ENCODE data around the gene USH2A.

The USH2A gene

DNA sequence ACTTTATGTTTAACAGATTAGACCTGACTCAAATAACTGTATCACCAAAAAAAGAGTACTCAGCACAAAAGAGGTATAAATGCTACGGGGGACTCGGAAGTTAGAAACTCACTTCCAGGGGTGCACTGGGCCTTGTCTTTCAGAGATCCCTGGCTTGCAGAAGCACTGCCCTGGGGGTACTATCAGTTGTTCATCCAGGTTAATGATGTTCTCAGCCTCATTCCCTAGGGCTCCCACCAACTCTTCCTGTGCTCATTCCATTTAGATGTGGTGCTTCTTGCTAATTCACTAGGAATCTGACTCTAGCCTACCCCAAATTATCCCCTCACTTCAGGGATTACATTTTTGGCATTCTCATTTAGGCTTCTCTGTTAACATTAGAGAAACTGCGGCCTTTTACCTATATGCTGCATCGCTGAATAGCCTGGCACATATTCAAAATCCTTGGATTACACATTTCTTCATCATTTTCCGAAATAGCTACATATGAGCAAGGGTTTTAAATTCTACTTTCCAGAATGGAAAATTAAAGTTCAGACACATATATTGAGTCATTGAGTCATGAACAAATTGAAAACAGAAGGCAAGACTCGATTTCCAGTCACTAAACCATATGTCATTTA is 517.6 kb downstream of the USH2A start:
- H3K36me3 Mint-ChIP-seq (ENCODE audit: low read depth), result no peaks in the 10 kb centered on the region
- no peak overlapping the region for H3K27ac Mint-ChIP-seq
- DNase-seq (ENCODE audit: low spot score), result no peak
- H3K27me3 Mint-ChIP-seq (ENCODE audit: low read depth), result no peaks in the 10 kb centered on the region
- no peak overlapping the region for H3K4me3 Mint-ChIP-seq
- H3K9me3 Mint-ChIP-seq, result no peaks in the 10 kb centered on the region
- no peaks in the 10 kb centered on the region for H3K4me1 Mint-ChIP-seq (ENCODE audit: low read depth)

GRCh38 chr1:215900684-215901083 is 522.6 kb downstream of the USH2A start:
- Mint-ChIP-seq H3K4me3 (no peak overlapping the region), H3K9me3 (no peaks in the 10 kb centered on the region), H3K4me1 (ENCODE audit: low read depth) (no peaks in the 10 kb centered on the region), H3K27ac (no peak overlapping the region), H3K36me3 (ENCODE audit: low read depth) (no peaks in the 10 kb centered on the region), H3K27me3 (ENCODE audit: low read depth) (no peaks in the 10 kb centered on the region)
- no peak for DNase-seq (ENCODE audit: low spot score)

DNA sequence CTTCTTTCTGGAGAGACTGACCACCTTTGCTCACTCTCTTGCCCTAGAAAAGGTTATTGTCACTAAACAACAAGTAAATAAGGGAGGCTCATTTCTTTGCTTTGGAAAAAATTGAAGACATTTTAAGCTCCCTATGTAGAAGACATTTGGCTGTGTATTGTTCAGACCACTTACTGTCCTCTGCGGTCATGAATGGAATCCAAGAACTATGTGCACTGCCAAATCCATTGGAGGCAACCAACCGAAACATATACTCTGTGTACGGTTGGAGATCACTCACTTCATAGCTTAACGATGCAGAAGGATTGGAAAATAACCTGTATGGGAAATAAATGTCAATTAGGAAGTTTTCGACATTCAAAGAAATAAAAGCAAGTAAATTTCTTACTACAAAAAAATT is 523.3 kb downstream of the USH2A start:
- H3K27me3 Mint-ChIP-seq (ENCODE audit: low read depth), result no peaks in the 10 kb centered on the region
- H3K4me1 Mint-ChIP-seq (ENCODE audit: low read depth), result no peaks in the 10 kb centered on the region
- no peak for DNase-seq (ENCODE audit: low spot score)
- no peak overlapping the region for H3K27ac Mint-ChIP-seq
- H3K4me3 Mint-ChIP-seq, result no peak overlapping the region
- H3K36me3 Mint-ChIP-seq (ENCODE audit: low read depth), result no peaks in the 10 kb centered on the region
- no peaks in the 10 kb centered on the region for H3K9me3 Mint-ChIP-seq

DNA sequence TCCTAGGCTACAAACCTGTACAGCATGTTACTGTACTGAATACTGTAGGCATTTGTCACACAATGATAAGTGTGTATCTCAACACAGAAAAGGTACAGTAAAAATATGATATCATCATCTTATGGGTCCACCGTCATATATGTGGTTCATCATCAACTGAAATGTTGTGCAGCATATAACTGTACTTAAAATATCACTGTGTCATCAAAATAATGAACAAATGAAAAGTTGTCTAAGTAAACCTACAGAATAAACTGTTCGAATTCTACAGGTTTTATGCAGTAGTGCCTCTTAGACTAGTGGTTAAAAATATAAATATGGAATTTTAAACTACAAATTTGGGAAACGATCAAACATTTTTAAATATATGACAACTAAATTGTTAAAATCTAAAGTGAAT is 527.4 kb downstream of the USH2A start:
- no peak for DNase-seq (ENCODE audit: low spot score)
- Mint-ChIP-seq H3K27ac (no peak overlapping the region), H3K4me1 (ENCODE audit: low read depth) (no peaks in the 10 kb centered on the region), H3K36me3 (ENCODE audit: low read depth) (no peaks in the 10 kb centered on the region), H3K4me3 (no peak overlapping the region), H3K27me3 (ENCODE audit: low read depth) (no peaks in the 10 kb centered on the region), H3K9me3 (no peaks in the 10 kb centered on the region)

GRCh38 chr1:215895276-215895675 is 528.0 kb downstream of the USH2A start:
- no peaks in the 10 kb centered on the region for H3K9me3 Mint-ChIP-seq
- no peaks in the 10 kb centered on the region for H3K27me3 Mint-ChIP-seq (ENCODE audit: low read depth)
- DNase-seq (ENCODE audit: low spot score), result no peak
- H3K27ac Mint-ChIP-seq, result no peak overlapping the region
- H3K36me3 Mint-ChIP-seq (ENCODE audit: low read depth), result no peaks in the 10 kb centered on the region
- no peak overlapping the region for H3K4me3 Mint-ChIP-seq
- H3K4me1 Mint-ChIP-seq (ENCODE audit: low read depth), result no peaks in the 10 kb centered on the region

DNA sequence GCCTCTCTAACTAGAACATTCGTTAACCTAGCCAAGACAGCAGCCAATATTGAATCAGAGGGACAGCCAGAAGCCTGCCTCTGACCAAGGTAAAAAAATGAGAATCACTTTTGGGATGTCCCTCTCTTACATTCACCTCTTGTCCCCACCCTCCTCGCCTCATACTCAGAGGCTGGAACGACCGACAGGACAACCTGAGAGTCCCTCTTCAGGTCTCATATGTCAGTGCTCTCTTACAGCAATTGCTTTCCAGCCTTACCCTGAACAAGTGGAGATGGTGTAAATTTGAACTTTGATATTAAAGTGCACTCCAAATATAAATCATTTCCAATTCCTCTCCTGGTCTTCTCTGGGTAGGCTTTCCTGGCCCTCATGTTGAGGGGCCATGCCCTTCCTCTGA is 528.6 kb downstream of the USH2A start:
- no peaks in the 10 kb centered on the region for H3K9me3 Mint-ChIP-seq
- no peaks in the 10 kb centered on the region for H3K27me3 Mint-ChIP-seq (ENCODE audit: low read depth)
- no peaks in the 10 kb centered on the region for H3K4me1 Mint-ChIP-seq (ENCODE audit: low read depth)
- H3K4me3 Mint-ChIP-seq, result no peak overlapping the region
- no peak overlapping the region for H3K27ac Mint-ChIP-seq
- DNase-seq (ENCODE audit: low spot score), result no peak
- H3K36me3 Mint-ChIP-seq (ENCODE audit: low read depth), result no peaks in the 10 kb centered on the region

- no peak for DNase-seq (ENCODE audit: low spot score)
- no peak overlapping the region for H3K4me3 Mint-ChIP-seq
Observed at GRCh38 chr1:215891266-215892057, 531.8 kb downstream of the USH2A start.

GRCh38 chr1:215890438-215890837 is 532.8 kb downstream of the USH2A start:
- DNase-seq (ENCODE audit: low spot score), result no peak
- no peaks in the 10 kb centered on the region for H3K4me1 Mint-ChIP-seq (ENCODE audit: low read depth)
- H3K36me3 Mint-ChIP-seq (ENCODE audit: low read depth), result no peaks in the 10 kb centered on the region
- no peak overlapping the region for H3K4me3 Mint-ChIP-seq
- no peak overlapping the region for H3K27ac Mint-ChIP-seq
- no peaks in the 10 kb centered on the region for H3K27me3 Mint-ChIP-seq (ENCODE audit: low read depth)
- no peaks in the 10 kb centered on the region for H3K9me3 Mint-ChIP-seq

More at GRCh38 chr1:215891266-215892057, 531.8 kb downstream of the USH2A start:
- no peaks in the 10 kb centered on the region for H3K9me3 Mint-ChIP-seq
- H3K36me3 Mint-ChIP-seq (ENCODE audit: low read depth), result no peaks in the 10 kb centered on the region
- no peaks in the 10 kb centered on the region for H3K4me1 Mint-ChIP-seq (ENCODE audit: low read depth)
- no peak overlapping the region for H3K27ac Mint-ChIP-seq
- H3K27me3 Mint-ChIP-seq (ENCODE audit: low read depth), result no peaks in the 10 kb centered on the region

GRCh38 chr1:215889871-215890270 is 533.4 kb downstream of the USH2A start:
- H3K27me3 Mint-ChIP-seq (ENCODE audit: low read depth), result no peaks in the 10 kb centered on the region

DNA sequence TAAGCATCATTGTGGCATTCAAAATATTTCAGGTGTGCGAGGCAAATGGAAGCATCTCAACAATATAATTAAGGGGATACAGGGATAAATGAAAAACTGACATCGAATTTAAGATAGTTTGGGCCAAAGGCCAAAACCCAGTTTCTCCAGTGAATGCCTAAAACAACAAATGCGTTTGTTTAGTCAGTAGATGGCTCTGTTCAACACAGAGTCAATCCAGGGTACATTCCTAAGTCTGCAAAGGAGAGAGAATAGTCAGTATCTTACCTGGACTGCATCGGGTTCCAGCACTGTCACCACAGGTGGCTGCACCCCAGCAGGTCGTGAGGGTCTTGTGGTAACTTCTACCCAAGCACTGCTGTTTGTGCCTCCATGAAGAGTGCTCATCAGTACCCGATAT is 535.1 kb downstream of the USH2A start:
- Mint-ChIP-seq H3K27me3 (ENCODE audit: low read depth) (no peaks in the 10 kb centered on the region), H3K27ac (no peak overlapping the region), H3K9me3 (no peaks in the 10 kb centered on the region), H3K4me1 (ENCODE audit: low read depth) (no peaks in the 10 kb centered on the region), H3K4me3 (no peak overlapping the region), H3K36me3 (ENCODE audit: low read depth) (no peaks in the 10 kb centered on the region)
- DNase-seq (ENCODE audit: low spot score), result no peak

More at GRCh38 chr1:215889871-215890270, 533.4 kb downstream of the USH2A start:
- Mint-ChIP-seq H3K36me3 (ENCODE audit: low read depth) (no peaks in the 10 kb centered on the region), H3K4me3 (no peak overlapping the region), H3K4me1 (ENCODE audit: low read depth) (no peaks in the 10 kb centered on the region), H3K27ac (no peak overlapping the region), H3K9me3 (no peaks in the 10 kb centered on the region)
- DNase-seq (ENCODE audit: low spot score), result no peak

DNA sequence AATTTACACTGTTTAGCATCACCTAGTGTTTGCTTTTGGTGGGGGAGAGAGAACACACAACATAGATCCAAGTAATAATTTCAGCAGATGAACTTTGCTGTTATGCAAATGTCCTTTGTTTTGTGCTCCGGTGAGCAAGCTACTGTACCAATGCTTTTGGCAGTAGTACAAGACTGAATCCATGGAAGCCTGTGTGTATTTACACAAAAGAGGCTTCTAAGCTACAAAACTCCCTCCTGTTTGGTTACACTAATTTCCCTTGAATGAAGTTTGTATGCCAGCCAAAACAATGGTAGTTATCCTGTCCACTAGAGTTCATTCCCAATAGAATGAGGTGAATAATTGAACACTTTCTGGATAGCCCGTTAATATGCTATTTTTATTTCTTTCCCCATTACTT is 535.6 kb downstream of the USH2A start:
- no peak overlapping the region for H3K27ac Mint-ChIP-seq
- no peaks in the 10 kb centered on the region for H3K27me3 Mint-ChIP-seq (ENCODE audit: low read depth)
- no peaks in the 10 kb centered on the region for H3K36me3 Mint-ChIP-seq (ENCODE audit: low read depth)
- no peaks in the 10 kb centered on the region for H3K4me1 Mint-ChIP-seq (ENCODE audit: low read depth)
- no peak overlapping the region for H3K4me3 Mint-ChIP-seq
- no peaks in the 10 kb centered on the region for H3K9me3 Mint-ChIP-seq
- DNase-seq (ENCODE audit: low spot score), result no peak

GRCh38 chr1:215883004-215883403 is 540.2 kb downstream of the USH2A start:
- H3K27ac Mint-ChIP-seq, result no peak overlapping the region
- no peaks in the 10 kb centered on the region for H3K9me3 Mint-ChIP-seq
- H3K27me3 Mint-ChIP-seq (ENCODE audit: low read depth), result no peaks in the 10 kb centered on the region
- no peak for DNase-seq (ENCODE audit: low spot score)
- H3K36me3 Mint-ChIP-seq (ENCODE audit: low read depth), result no peaks in the 10 kb centered on the region
- no peaks in the 10 kb centered on the region for H3K4me1 Mint-ChIP-seq (ENCODE audit: low read depth)
- no peak overlapping the region for H3K4me3 Mint-ChIP-seq

DNA sequence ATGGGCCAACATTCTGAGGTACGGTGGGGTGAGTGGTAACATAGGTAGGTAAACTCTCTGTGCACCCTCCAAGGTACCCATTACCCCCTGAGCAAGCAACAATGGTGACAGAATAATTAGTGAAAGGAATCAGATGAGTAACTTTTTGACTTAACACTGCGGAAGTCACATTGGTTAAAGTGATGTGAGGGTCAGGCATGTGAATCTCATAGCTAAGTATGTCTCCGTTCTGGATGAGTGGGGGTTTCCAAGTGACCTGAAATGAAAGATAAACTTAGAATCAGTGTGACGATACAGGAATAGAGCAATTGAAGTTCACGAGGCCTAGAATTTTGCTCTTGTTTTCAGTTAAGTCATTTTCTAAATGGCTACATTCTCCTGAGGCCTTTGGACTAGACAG is 544.4 kb downstream of the USH2A start:
- no peak for DNase-seq (ENCODE audit: low spot score)
- H3K36me3 Mint-ChIP-seq (ENCODE audit: low read depth), result no peaks in the 10 kb centered on the region
- no peaks in the 10 kb centered on the region for H3K9me3 Mint-ChIP-seq
- no peak overlapping the region for H3K27ac Mint-ChIP-seq
- no peaks in the 10 kb centered on the region for H3K27me3 Mint-ChIP-seq (ENCODE audit: low read depth)
- no peaks in the 10 kb centered on the region for H3K4me1 Mint-ChIP-seq (ENCODE audit: low read depth)
- H3K4me3 Mint-ChIP-seq, result no peak overlapping the region

- H3K36me3 Mint-ChIP-seq (ENCODE audit: low read depth), result no peaks in the 10 kb centered on the region
- H3K9me3 Mint-ChIP-seq, result no peaks in the 10 kb centered on the region
- no peaks in the 10 kb centered on the region for H3K27me3 Mint-ChIP-seq (ENCODE audit: low read depth)
- no peak overlapping the region for H3K4me3 Mint-ChIP-seq
- H3K4me1 Mint-ChIP-seq (ENCODE audit: low read depth), result no peaks in the 10 kb centered on the region
- no peak for DNase-seq (ENCODE audit: low spot score)
- no peak overlapping the region for H3K27ac Mint-ChIP-seq
Observed at GRCh38 chr1:215878128-215878527, 545.1 kb downstream of the USH2A start.

Measured in T-helper 2 cell treated with Interferon-gamma antibody and Interleukin-4, amounts not matched to agents 5 μg/mL and 100 μg/mL, for 36 hours (primary cell).